SU-DHL-6 (cell line): ENCODE data around the gene CLDN16.

ENCODE experiments used
- CTCF ChIP-seq: fragments of 200-600 bp; sonication (generic); IDR thresholded peaks from one replicate; pipeline ENCODE4 v1.5.1; 2017; ENCODE audit warnings: antibody characterized with exemption, mild to moderate bottlenecking, low read length, moderate library complexity; ENCODE audit not compliant: insufficient read depth, poor library complexity, severe bottlenecking
- EZH2phosphoT487 ChIP-seq: fragments of 200-600 bp; sonication (generic), shearing (Covaris generic); conservative IDR thresholded peaks from 2 replicates; pipeline ENCODE4 v1.6.1; 2018; ENCODE audit warnings: mild to moderate bottlenecking, antibody characterized with exemption, low read length, moderate library complexity, mixed read lengths

GRCh38 chr3:190371152-190371551 lies 16.8 kb upstream of the CLDN16 start:
- TF ChIP-seq CTCF: no peak
- TF ChIP-seq EZH2phosphoT487: no peak
